GM21515 (cell line): ENCODE data around the gene SART1.

Source experiments
- ATAC-seq: cut with Tn5 transposase; IDR thresholded peaks from one replicate; pipeline ENCODE4 v1.9.1; 2021; ENCODE audit not compliant: unreplicated experiment

SART1 gene, protein sequence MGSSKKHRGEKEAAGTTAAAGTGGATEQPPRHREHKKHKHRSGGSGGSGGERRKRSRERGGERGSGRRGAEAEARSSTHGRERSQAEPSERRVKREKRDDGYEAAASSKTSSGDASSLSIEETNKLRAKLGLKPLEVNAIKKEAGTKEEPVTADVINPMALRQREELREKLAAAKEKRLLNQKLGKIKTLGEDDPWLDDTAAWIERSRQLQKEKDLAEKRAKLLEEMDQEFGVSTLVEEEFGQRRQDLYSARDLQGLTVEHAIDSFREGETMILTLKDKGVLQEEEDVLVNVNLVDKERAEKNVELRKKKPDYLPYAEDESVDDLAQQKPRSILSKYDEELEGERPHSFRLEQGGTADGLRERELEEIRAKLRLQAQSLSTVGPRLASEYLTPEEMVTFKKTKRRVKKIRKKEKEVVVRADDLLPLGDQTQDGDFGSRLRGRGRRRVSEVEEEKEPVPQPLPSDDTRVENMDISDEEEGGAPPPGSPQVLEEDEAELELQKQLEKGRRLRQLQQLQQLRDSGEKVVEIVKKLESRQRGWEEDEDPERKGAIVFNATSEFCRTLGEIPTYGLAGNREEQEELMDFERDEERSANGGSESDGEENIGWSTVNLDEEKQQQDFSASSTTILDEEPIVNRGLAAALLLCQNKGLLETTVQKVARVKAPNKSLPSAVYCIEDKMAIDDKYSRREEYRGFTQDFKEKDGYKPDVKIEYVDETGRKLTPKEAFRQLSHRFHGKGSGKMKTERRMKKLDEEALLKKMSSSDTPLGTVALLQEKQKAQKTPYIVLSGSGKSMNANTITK

GRCh38 chr11:65961267-65962140 lies at the start of gene SART1:
TSS of gene SART1 (plus strand) at chr11:65961734. CDS start at chr11:65961781, 47 bp downstream.
- peak; percentile 73 for ATAC-seq

GRCh38 chr11:65912845-65913244 lies 48.7 kb upstream of the SART1 start:
- no peak for ATAC-seq

GRCh38 chr11:65915101-65915820 lies 46.3 kb upstream of the SART1 start:
- no peak for ATAC-seq

GRCh38 chr11:65915821-65916251 lies 45.7 kb upstream of the SART1 start:
- no peak for ATAC-seq

DNA sequence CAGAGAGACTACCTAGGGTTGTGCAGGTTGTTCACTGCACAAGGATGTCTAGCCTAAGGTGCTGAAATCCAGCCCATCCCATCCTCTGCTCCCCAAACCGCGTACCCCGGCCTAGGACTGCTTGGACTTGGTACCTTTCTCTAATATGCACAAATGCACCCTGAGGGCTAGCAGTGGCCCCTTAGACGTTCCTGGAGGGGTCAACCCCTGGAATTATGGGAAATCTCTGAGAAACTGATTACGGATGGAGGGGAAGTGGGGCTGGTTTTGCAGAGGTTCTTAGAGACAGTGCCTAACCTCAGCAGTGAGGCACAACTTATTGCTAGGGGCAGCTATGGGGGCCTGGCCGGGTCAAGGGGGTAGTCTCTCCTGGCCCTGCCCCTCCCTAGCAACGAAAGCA lies 45.1 kb upstream of the SART1 start:
- no peak for ATAC-seq

DNA sequence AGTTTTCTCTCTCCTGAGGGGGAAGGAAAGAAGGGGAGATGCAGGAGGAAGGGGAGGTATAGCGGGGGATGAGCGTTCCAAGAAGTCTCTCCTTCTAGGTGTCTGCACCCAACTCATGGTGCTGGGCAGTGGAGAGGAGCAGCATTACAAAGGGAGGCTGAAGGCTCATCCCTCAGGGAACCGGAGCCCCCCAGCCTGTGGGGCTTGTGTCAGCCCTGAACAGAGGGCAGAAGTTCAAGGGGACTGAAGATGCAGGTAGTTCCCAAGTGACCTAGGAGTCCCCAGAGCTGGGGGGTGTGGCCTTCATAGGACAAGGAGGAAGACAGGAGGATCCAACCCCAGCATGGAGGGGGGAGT lies 44.5 kb upstream of the SART1 start:
- ATAC-seq, result no peak

GRCh38 chr11:65917434-65918210 lies 43.9 kb upstream of the SART1 start:
- ATAC-seq, result no peak

- peak; percentile 45 for ATAC-seq
Observed at GRCh38 chr11:65918211-65919140, 43.1 kb upstream of the SART1 start, which contains the start of gene C11orf68. TSS of gene C11orf68 (minus strand) at chr11:65919062. CDS start at chr11:65919031, 31 bp downstream.

DNA sequence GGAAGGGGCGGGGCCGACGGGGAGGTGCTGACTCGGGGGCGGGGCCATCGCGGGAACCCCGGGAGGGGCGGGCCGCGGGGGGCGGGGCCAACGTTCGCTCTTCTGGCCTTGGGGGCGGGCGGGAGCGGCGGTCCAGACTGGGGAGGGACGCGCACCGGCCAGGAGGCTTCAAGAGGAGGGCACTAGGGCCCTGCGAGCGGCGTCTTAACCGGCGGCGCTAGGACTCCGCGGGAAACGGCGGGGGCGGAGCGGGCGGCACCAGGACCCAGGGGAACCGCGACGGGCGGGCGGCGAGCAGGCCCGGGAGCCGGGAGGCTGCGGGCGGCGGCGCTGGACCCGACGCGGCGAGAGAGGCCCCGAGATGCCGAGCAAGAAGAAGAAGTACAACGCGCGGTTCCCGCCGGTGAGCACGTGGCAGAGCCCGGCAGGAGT lies 42.4 kb upstream of the SART1 start, which contains the start of gene DRAP1:
TSS of gene DRAP1 (plus strand) at position 286 of the 432 bp plus-strand sequence. CDS start at position 362, 76 bp downstream.
- ATAC-seq, result peak; percentile 79

GRCh38 chr11:65919573-65920371 lies 41.8 kb upstream of the SART1 start:
- peak; percentile 37 for ATAC-seq

- no peak for ATAC-seq
Observed at GRCh38 chr11:65920372-65920802, 41.1 kb upstream of the SART1 start.

- ATAC-seq, result no peak
Observed at GRCh38 chr11:65921033-65921555, 40.4 kb upstream of the SART1 start.

DNA sequence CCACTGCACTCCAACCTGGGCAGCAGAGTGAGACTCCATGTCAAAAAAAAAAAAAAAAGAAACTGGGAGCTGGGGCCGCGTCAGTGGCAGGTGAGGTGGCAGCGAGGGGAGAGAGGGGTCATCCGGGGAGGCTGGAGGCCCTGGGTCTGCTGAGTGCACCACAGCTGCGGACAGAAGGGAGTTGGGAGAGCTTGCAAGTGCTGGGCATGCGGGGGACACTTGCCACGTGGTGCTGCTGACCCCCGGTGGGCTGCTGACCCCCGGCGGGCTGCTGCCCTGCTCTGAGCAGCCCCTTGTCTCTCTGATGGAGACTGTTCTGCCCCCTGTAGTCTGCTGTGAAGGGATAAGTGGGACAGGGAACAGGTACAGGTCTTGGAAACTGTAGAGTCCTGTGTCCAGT lies 39.7 kb upstream of the SART1 start:
- no peak for ATAC-seq

GRCh38 chr11:65922565-65922964 lies 39.0 kb upstream of the SART1 start:
- no peak for ATAC-seq

DNA sequence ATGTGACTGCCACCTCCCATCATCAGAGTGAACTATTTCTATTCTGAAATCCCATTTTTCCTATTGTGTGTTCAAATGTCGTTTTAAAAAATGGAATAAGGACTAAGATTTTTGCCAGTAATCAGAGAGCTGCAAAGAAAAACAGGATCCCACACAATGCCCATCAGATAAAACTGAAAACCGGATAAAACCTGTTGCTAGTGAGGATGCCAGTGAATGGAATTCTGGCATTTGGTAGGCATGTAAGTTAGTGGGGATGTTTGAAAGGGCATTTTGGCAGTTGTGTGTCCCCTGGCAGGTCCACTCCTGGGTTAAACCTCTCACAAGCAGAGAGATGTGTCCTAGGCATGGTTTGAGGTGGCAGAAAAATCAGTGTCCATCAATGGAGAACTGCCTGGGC lies 36.1 kb upstream of the SART1 start:
- no peak for ATAC-seq

- ATAC-seq, result peak; percentile 72
Observed at GRCh38 chr11:65927904-65928397, 33.6 kb upstream of the SART1 start.

GRCh38 chr11:65928667-65929066 lies 32.9 kb upstream of the SART1 start:
- ATAC-seq, result no peak
